Measurements from ENCODE around the gene ADCY10. TPM values are rescaled to one million over a fixed set of nuclear protein-coding genes. Genes with fewer than 3 reads are reported as not detected.

The ADCY10 gene
- total and polyA plus RNA-seq, 12 donors = 0.07 to 0.61 (median 0.24) TPM; not detected in 2

GRCh38 chr1:167922611-167923074 lies 8.7 kb upstream of the ADCY10 start:
- Histone ChIP-seq H3K9me3 (replicated peaks in 1 of 3) (no peaks in the 10 kb centered on the region), H3K27me3 (no peaks in the 10 kb centered on the region), H3K27ac (no peak overlapping the region), H3K4me3 (no peak overlapping the region), H3K36me3 (replicated peaks in 1 of 2) (no peaks in the 10 kb centered on the region), H3K4me1 (replicated peaks in 1 of 2) (peaks cover 15 to 32% of the 10 kb centered on the region in 2 donors)
- WGBS, 4 donors = 34 to 50% (median 44%) methylated on average over 1 of the region's 1 CpG
- intact Hi-C loops (cut with DNase I) = no loop called here
- no peak for DNase-seq
- TF ChIP-seq POLR2A (IDR thresholded peaks at IDR 0.05) (no peak), CTCF (IDR thresholded peaks at IDR 0.05) (no peak)

- Histone ChIP-seq H3K4me3 (no peak overlapping the region), H3K27ac (no peak overlapping the region), H3K27me3 (no peaks in the 10 kb centered on the region), H3K4me1 (replicated peaks in 1 of 2) (peaks cover 15 to 28% of the 10 kb centered on the region in 2 donors), H3K36me3 (replicated peaks in 1 of 2) (no peaks in the 10 kb centered on the region), H3K9me3 (replicated peaks in 1 of 3) (no peaks in the 10 kb centered on the region)
- no peak for TF ChIP-seq CTCF (IDR thresholded peaks at IDR 0.05)
- DNase-seq = no peak
- intact Hi-C loops (cut with DNase I) = no loop called here
These were observed 8.1 kb upstream of the ADCY10 start for GRCh38 chr1:167922023-167922422.

GRCh38 chr1:167916766-167917511 lies 3.0 kb upstream of the ADCY10 start:
- intact Hi-C loops (cut with DNase I) = no loop called here
- WGBS, 4 donors = 95 to 98% (median 97%) methylated on average over 6 of the region's 6 CpGs
- Histone ChIP-seq H3K9me3 (replicated peaks in 1 of 3) (no peaks in the 10 kb centered on the region), H3K27me3 (no peaks in the 10 kb centered on the region), H3K4me1 (replicated peaks in 1 of 2) (peaks cover 4 to 6% of the 10 kb centered on the region in 2 donors), H3K27ac (no peak overlapping the region), H3K4me3 (no peak overlapping the region), H3K36me3 (replicated peaks in 1 of 2) (no peaks in the 10 kb centered on the region)
- TF ChIP-seq POLR2A (IDR thresholded peaks at IDR 0.05) (no peak), CTCF (IDR thresholded peaks at IDR 0.05) (no peak)
- DNase-seq = no peak

GRCh38 chr1:167915569-167915968 lies 1.6 kb upstream of the ADCY10 start:
- Histone ChIP-seq H3K27me3 (no peaks in the 10 kb centered on the region), H3K4me3 (no peak overlapping the region), H3K27ac (no peak overlapping the region), H3K9me3 (replicated peaks in 1 of 3) (no peaks in the 10 kb centered on the region), H3K4me1 (replicated peaks in 1 of 2) (no peaks in the 10 kb centered on the region), H3K36me3 (replicated peaks in 1 of 2) (no peaks in the 10 kb centered on the region)
- intact Hi-C loops (cut with DNase I) = no loop called here
- 95 to 98% (median 96%) methylated on average over 8 of the region's 8 CpGs for WGBS, 4 donors
- TF ChIP-seq CTCF (IDR thresholded peaks at IDR 0.05) = no peak
- TF ChIP-seq POLR2A (IDR thresholded peaks at IDR 0.05) = no peak
- no peak for DNase-seq

Measured in adrenal gland (tissue), 12 donors.